Testis (tissue), 2 donors: ENCODE data around the gene LRRC3B.

Experiments used
- CTCF ChIP-seq, 3 experiments: fragments of 450-650 bp in 2 of 3; fragments of 200-600 bp in 1 of 3; sonication (generic) in 1 of 3; IDR thresholded peaks; one replicate each; pipeline ENCODE4 v1.5.1; 2016 to 2019; ENCODE audit warnings: antibody characterized with exemption in 3 of 3, mild to moderate bottlenecking in 2 of 3, moderate library complexity in 1 of 3
- POLR2A ChIP-seq: fragments of 450-650 bp; IDR thresholded peaks from one replicate; pipeline ENCODE4 v1.6.1; 2017; ENCODE audit warnings: antibody characterized with exemption, mild to moderate bottlenecking, moderate library complexity

- TF ChIP-seq CTCF (IDR thresholded peaks at IDR 0.05) (no peak), POLR2A (no peak)
Measured at GRCh38 chr3:26721047-26721446, 98.5 kb downstream of the LRRC3B start.
